Gastrocnemius medialis (tissue), 4 donors: ENCODE results near the gene PROKR1.

Source experiments
- CTCF ChIP-seq, 5 experiments: fragments of 450-650 bp in 3 of 5; fragments of 200-600 bp in 2 of 5; sonication (generic) in 2 of 5; IDR thresholded peaks in 4 of 5; conservative IDR thresholded peaks in 1 of 5; 1 replicate in 4 of 5; 2 replicates in 1 of 5; pipeline ENCODE4 v1.5.1; 2016 to 2019; ENCODE audit warnings: antibody characterized with exemption in 5 of 5, mild to moderate bottlenecking in 3 of 5, moderate library complexity in 3 of 5
- POLR2A ChIP-seq, 2 donors: fragments of 450-650 bp; IDR thresholded peaks; one replicate each; pipeline ENCODE4 v1.6.1; 2017; ENCODE audit warnings: antibody characterized with exemption in 2 of 2, mild to moderate bottlenecking in 2 of 2, moderate library complexity in 2 of 2

DNA sequence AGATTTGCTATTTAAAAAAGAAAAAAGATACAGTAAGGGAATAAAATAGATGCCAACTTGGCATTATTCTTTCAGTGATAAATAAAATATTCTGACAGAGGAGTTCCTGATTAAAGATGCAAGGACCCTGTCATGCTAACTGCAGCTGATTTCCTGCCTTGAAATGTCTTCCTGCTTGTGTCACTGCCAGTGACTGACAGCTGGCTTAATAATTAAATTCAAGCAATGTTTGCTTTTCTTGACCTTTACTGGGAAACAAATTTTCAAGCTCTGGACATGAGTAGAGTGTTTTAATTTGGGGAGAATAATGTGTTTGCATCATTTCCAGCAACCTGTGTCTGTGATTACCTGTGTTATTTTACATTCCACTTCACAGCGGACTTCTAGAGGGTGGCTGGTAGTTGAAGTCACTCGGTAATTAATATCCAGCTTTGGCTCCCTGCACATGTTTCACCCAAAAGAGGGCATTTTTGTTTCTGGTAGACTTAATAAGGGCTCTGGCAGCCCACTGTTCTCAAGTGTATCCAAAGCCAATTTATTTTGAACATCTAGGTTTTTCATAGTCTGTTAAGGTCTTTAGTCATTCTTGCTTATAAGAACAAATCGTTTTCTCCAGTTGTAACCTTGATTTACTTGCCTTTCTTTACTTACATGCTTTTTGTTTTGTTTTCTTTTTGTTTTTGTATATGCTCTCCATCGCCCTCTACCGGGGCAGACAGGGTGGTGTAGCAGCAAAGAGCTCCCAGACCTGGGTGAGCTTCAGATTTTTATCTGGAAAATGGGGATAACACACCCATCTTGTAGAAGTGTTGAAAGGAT is 48.5 kb upstream of the PROKR1 start:
- TF ChIP-seq CTCF (IDR thresholded peaks at IDR 0.05 in 4 of 5, conservative IDR thresholded peaks at IDR 0.05 in 1 of 5) (peak in 4 of 5 experiments; percentile 20 to 65 (median 44)), POLR2A (IDR thresholded peaks at IDR 0.05) (no peak)
